ENCODE measurements around the gene SYS1. TPM values are rescaled to one million over a fixed set of nuclear protein-coding genes. Genes with fewer than 3 reads are reported as not detected.

SYS1 gene
- total and polyA plus RNA-seq, 2 of the 8 experiments (the other 6 are each of a cell fraction or from before 2014, with no cell fraction given), result 19.6 to 50.8 TPM

DNA sequence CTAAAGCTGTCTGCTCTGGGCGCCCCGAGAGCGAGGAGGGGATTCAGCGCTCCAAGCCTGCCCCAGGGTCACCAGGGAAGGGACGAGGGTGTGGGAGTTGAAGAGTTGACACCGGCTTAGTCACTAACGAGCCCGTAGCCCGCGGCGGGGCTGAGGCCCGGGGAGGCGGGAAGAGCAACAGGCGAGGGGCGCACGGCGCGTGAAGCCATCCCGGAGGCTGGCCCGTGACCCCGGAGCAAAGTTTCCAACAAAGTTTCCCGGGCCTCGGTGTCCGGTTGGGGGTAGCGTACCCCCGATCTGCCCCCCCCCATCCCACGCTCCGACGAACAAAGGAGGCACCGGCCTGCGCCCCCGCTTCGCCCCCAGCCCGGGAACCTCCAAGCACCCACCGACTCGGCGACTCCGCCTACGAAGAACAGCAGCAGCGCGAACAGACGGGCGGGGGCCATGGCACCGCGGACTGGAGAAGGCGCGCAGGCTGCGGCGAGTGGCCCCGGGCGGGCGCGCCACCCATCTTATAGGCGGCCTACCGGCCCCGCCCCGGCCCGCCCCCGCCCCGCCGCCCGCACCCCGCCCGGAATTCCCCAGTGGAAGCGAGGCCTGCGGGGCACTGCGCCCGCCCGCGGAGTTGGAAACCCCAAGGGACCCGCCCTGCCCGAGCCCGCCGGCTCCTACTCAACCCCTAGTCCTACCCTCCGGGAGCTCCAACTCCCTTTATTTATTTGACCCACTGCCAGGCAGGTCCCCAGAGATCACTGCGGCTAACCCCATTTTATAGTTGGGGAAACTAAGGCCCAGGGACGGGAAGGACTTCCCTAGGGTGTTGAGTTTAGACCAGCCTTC, 14.8 kb upstream of the SYS1 start, which contains the start of gene SDC4:
TSS of gene SDC4 (minus strand) at position 489 of the 843 bp plus-strand sequence. CDS start at position 449, 40 bp downstream.
- peak within 1 kb of the TSS; percentile 51; the same call in 1 of the 2 replicates for H2BK12ac ChIP-seq (ENCODE audit: low read depth, low read length)
- DNase-seq (ENCODE audit: low read depth in 1 of 2, low spot score in 2 of 2) (peak in 1 of 2 experiments; percentile 63), FAIRE-seq (no peak)
- peak within 1 kb of the TSS; percentile 65; the same call in 1 of the 2 replicates for H3K18ac ChIP-seq (ENCODE audit: extremely low read depth, low read length)
- H2AK5ac ChIP-seq (ENCODE audit: low read depth, low read length), result no peak within 1 kb of the TSS
- H4K91ac ChIP-seq (replicated peaks; ENCODE audit: insufficient read length, low read length), result peak within 1 kb of the TSS; percentile 22
- no peak within 1 kb of the TSS for H3K14ac ChIP-seq (ENCODE audit: insufficient read length)
- peaks cover 26 to 45% (median 35%) of the 10 kb centered on the region in 4 experiments for H3K4me1 ChIP-seq (replicated peaks in 1 of 4; ENCODE audit: control insufficient read depth in 3 of 4, insufficient read depth in 4 of 4, low read length in 3 of 4)
- no peaks in the 10 kb centered on the region for H3K36me3 ChIP-seq (ENCODE audit: control insufficient read depth in 2 of 4, insufficient read depth in 4 of 4, low read length in 3 of 4)
- peak within 1 kb of the TSS; percentile 68 to 95 (median 72) for H3K4me3 ChIP-seq (ENCODE audit: extremely low read depth in 1 of 4, insufficient read depth in 2 of 4, low read depth in 3 of 4, low read length in 4 of 4)
- CTCF ChIA-PET (ENCODE audit: partially characterized antibody), result interaction anchor here (0.6 to 6.5 kb wide), 12 partner anchors 12 to 423 kb away, joined by 3 to 33 read pairs (median 6); partner anchors contain the start of gene SYS1
- 0 out of 2 replicates have a peak within 1 kb of the TSS, but pooled peaks have one; percentile 14 for H2AFZ ChIP-seq (ENCODE audit: low read length)
- no peaks in the 10 kb centered on the region for H3K27me3 ChIP-seq (replicated peaks in 1 of 4; ENCODE audit: control insufficient read depth in 3 of 4, extremely low read depth in 1 of 4, insufficient read depth in 3 of 4, low read length in 3 of 4)
- peak within 1 kb of the TSS; percentile 74 for H2BK120ac ChIP-seq (replicated peaks; ENCODE audit: low read depth, low read length)
- no peak within 1 kb of the TSS for H2BK20ac ChIP-seq (ENCODE audit: low read length)
- H3K4me2 ChIP-seq (ENCODE audit: insufficient read depth in 1 of 2, low read depth in 2 of 2, low read length in 2 of 2), result peak within 1 kb of the TSS; percentile 94 to 96
- peaks cover 13% of the 10 kb centered on the region for H3K79me1 ChIP-seq (ENCODE audit: low read depth, low read length)
- H3K27ac ChIP-seq (ENCODE audit: low read depth, low read length), result peak within 1 kb of the TSS; percentile 10; the same call in 1 of the 2 replicates
- no peaks in the 10 kb centered on the region for H3K9me3 ChIP-seq (ENCODE audit: insufficient read depth in 2 of 2, low read depth in 1 of 2, low read length in 1 of 2)
- peaks cover 0 to 7% of the 10 kb centered on the region in 2 experiments for H4K20me1 ChIP-seq (replicated peaks in 1 of 2; ENCODE audit: control insufficient read depth in 1 of 2, insufficient read depth in 2 of 2, low read length in 2 of 2)
- H4K5ac ChIP-seq (ENCODE audit: insufficient read length, low read depth, low read length), result peak within 1 kb of the TSS; percentile 13
- peaks cover 12% of the 10 kb centered on the region; the same call in 1 of the 2 replicates for H3K23me2 ChIP-seq (ENCODE audit: low read depth, low read length)
- H3K4ac ChIP-seq (replicated peaks; ENCODE audit: insufficient read length, low read depth, low read length), result no peak within 1 kb of the TSS
- peak within 1 kb of the TSS; percentile 66; the same call in 1 of the 2 replicates for H2BK15ac ChIP-seq (ENCODE audit: low read length)
- no peak within 1 kb of the TSS; the same call in 1 of the 2 replicates for H4K8ac ChIP-seq (ENCODE audit: extremely low read depth, insufficient read depth, low read length)
- WGBS, 2 experiments (ENCODE audit: extremely low coverage in 1 of 2, insufficient coverage in 1 of 2, insufficient read length in 1 of 2, insufficient replicate concordance in 2 of 2, low coverage in 1 of 2, low lambda C conversion rate in 2 of 2, missing lambda C conversion rate in 1 of 2), result 5% methylated on average over 37 of the region's 77 CpGs; no CpG with 5 or more reads in 1 of the 2 experiments
- POLR2A ChIA-PET (ENCODE audit: partially characterized antibody), result interaction anchor here (0.7 to 6.8 kb wide), 25 partner anchors 12 to 586 kb away, joined by 3 to 113 read pairs (median 3); partner anchors contain the start of genes PCIF1, PIGT, SYS1 and TP53TG5
- peak within 1 kb of the TSS; percentile 43 for H3K56ac ChIP-seq (replicated peaks; ENCODE audit: insufficient read length, low read depth, low read length)
- H2BK5ac ChIP-seq (ENCODE audit: low read depth, low read length), result no peak within 1 kb of the TSS
- H3K79me2 ChIP-seq (ENCODE audit: control insufficient read depth in 1 of 2, insufficient read depth in 2 of 2, low read length in 2 of 2), result peaks cover 0 to 48% of the 10 kb centered on the region in 2 experiments; a peak in 2 of 4 replicates
- H3K23ac ChIP-seq (ENCODE audit: insufficient read length), result no peak within 1 kb of the TSS
- H3K9ac ChIP-seq (replicated peaks in 1 of 4; ENCODE audit: extremely low read depth in 1 of 4, low read depth in 3 of 4, low read length in 3 of 4), result peak within 1 kb of the TSS; percentile 48 to 68 (median 64)
- TF ChIP-seq POLR2A (IDR thresholded peaks at IDR 0.05; ENCODE audit: control extremely low read depth in 1 of 2, low read depth in 2 of 2, low read length in 2 of 2) (peak; percentile 96), CBX8 (IDR thresholded peaks at IDR 0.05; ENCODE audit: borderline replicate concordance, low read depth, low read length) (no peak), PHF8 (conservative IDR thresholded peaks at IDR 0.05; ENCODE audit: low read depth, low read length) (peak; percentile 78), TBP (IDR thresholded peaks at IDR 0.05; ENCODE audit: low read depth, low read length) (peak; percentile 91), TAF7 (optimal IDR thresholded peaks at IDR 0.05; ENCODE audit: borderline replicate concordance, low read depth, low read length) (peak; percentile 88), EZH2 (IDR thresholded peaks at IDR 0.05; ENCODE audit: low read depth, low read length, severe bottlenecking) (no peak), KDM5A (IDR thresholded peaks at IDR 0.05; ENCODE audit: low read length) (no peak), EGR1 (IDR thresholded peaks at IDR 0.05; ENCODE audit: borderline replicate concordance, low read depth, low read length) (peak; percentile 28; the same call in 1 of the 2 replicates), KDM1A (IDR thresholded peaks at IDR 0.05; ENCODE audit: borderline replicate concordance, low read length) (peak; percentile 95), SP1 (IDR thresholded peaks at IDR 0.05; ENCODE audit: low read depth, low read length) (no peak), SAP30 (IDR thresholded peaks at IDR 0.05; ENCODE audit: insufficient read depth, insufficient replicate concordance, low read length) (no peak)

All from H1 (cell line).